Sigmoid colon (tissue), 4 donors: ENCODE measurements around the gene POFUT1.

Experiments
- POLR2AphosphoS5 ChIP-seq, 4 donors: sonication (generic); formaldehyde crosslinking; IDR thresholded peaks; one replicate each; pipeline ENCODE4 v1.6.1; 2017; ENCODE audit warnings: antibody characterized with exemption in 4 of 4
- TF ChIP-seq, protein P1 (sequence below), 4 experiments: fragments of 450-650 bp in 3 of 4; fragments of 200-600 bp in 1 of 4; IDR thresholded peaks; one replicate each; pipeline ENCODE4 v1.5.1; 2016 to 2019; ENCODE audit warnings: antibody characterized with exemption in 4 of 4, mild to moderate bottlenecking in 3 of 4, moderate library complexity in 2 of 4

DNA sequence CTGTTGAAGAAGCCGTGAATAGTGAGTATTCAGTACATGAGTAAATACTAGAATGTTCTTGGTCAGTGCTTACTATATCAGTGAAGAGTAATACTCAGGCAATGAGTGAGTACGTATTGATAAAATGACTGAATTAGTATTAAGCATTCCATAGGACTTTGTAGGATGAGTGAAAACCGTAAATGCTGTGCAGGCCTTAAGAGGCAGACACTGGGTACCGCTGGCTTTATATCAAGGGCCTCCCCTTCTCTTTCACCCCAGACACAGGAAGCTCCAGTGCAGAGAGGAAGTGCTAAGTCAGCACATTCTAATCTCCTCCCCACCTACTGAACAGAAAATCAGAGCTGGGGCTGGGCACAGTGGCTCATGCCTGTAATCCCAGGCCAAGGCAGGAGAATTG is 24.2 kb downstream of the POFUT1 start:
- TF ChIP-seq, protein P1, sequence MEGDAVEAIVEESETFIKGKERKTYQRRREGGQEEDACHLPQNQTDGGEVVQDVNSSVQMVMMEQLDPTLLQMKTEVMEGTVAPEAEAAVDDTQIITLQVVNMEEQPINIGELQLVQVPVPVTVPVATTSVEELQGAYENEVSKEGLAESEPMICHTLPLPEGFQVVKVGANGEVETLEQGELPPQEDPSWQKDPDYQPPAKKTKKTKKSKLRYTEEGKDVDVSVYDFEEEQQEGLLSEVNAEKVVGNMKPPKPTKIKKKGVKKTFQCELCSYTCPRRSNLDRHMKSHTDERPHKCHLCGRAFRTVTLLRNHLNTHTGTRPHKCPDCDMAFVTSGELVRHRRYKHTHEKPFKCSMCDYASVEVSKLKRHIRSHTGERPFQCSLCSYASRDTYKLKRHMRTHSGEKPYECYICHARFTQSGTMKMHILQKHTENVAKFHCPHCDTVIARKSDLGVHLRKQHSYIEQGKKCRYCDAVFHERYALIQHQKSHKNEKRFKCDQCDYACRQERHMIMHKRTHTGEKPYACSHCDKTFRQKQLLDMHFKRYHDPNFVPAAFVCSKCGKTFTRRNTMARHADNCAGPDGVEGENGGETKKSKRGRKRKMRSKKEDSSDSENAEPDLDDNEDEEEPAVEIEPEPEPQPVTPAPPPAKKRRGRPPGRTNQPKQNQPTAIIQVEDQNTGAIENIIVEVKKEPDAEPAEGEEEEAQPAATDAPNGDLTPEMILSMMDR (IDR thresholded peaks at IDR 0.05) = no peak
- no peak for TF ChIP-seq POLR2AphosphoS5 (IDR thresholded peaks at IDR 0.05)
